Measurements from ENCODE around the gene RIPPLY3.

- TF ChIP-seq CTCF (tag by site-specific recombination; IDR thresholded peaks at IDR 0.05) (no peak), ZNF510 (tag by site-specific recombination; IDR thresholded peaks at IDR 0.05; ENCODE audit: insufficient replicate concordance) (no peak), ZNF404 (tag by site-specific recombination; IDR thresholded peaks at IDR 0.05) (no peak), ZNF747 (tag by site-specific recombination; IDR thresholded peaks at IDR 0.05) (no peak), BCL11A (tag by site-specific recombination; IDR thresholded peaks at IDR 0.05; ENCODE audit: low read depth) (no peak), ZNF121 (tag by site-specific recombination; IDR thresholded peaks at IDR 0.05) (no peak), HOXD13 (CRISPR knock-in tag; IDR thresholded peaks at IDR 0.05; ENCODE audit: borderline replicate concordance) (no peak), PRDM10 (tag by site-specific recombination; IDR thresholded peaks at IDR 0.05) (no peak), ZNF544 (tag by site-specific recombination; IDR thresholded peaks at IDR 0.05) (no peak)
- TF ChIP-seq, protein P1, sequence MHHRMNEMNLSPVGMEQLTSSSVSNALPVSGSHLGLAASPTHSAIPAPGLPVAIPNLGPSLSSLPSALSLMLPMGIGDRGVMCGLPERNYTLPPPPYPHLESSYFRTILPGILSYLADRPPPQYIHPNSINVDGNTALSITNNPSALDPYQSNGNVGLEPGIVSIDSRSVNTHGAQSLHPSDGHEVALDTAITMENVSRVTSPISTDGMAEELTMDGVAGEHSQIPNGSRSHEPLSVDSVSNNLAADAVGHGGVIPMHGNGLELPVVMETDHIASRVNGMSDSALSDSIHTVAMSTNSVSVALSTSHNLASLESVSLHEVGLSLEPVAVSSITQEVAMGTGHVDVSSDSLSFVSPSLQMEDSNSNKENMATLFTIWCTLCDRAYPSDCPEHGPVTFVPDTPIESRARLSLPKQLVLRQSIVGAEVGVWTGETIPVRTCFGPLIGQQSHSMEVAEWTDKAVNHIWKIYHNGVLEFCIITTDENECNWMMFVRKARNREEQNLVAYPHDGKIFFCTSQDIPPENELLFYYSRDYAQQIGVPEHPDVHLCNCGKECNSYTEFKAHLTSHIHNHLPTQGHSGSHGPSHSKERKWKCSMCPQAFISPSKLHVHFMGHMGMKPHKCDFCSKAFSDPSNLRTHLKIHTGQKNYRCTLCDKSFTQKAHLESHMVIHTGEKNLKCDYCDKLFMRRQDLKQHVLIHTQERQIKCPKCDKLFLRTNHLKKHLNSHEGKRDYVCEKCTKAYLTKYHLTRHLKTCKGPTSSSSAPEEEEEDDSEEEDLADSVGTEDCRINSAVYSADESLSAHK (tag by site-specific recombination; IDR thresholded peaks at IDR 0.05), result no peak
- TF ChIP-seq, protein P2, sequence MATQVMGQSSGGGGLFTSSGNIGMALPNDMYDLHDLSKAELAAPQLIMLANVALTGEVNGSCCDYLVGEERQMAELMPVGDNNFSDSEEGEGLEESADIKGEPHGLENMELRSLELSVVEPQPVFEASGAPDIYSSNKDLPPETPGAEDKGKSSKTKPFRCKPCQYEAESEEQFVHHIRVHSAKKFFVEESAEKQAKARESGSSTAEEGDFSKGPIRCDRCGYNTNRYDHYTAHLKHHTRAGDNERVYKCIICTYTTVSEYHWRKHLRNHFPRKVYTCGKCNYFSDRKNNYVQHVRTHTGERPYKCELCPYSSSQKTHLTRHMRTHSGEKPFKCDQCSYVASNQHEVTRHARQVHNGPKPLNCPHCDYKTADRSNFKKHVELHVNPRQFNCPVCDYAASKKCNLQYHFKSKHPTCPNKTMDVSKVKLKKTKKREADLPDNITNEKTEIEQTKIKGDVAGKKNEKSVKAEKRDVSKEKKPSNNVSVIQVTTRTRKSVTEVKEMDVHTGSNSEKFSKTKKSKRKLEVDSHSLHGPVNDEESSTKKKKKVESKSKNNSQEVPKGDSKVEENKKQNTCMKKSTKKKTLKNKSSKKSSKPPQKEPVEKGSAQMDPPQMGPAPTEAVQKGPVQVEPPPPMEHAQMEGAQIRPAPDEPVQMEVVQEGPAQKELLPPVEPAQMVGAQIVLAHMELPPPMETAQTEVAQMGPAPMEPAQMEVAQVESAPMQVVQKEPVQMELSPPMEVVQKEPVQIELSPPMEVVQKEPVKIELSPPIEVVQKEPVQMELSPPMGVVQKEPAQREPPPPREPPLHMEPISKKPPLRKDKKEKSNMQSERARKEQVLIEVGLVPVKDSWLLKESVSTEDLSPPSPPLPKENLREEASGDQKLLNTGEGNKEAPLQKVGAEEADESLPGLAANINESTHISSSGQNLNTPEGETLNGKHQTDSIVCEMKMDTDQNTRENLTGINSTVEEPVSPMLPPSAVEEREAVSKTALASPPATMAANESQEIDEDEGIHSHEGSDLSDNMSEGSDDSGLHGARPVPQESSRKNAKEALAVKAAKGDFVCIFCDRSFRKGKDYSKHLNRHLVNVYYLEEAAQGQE (tag by site-specific recombination; IDR thresholded peaks at IDR 0.05), result no peak
- TF ChIP-seq, protein P3, sequence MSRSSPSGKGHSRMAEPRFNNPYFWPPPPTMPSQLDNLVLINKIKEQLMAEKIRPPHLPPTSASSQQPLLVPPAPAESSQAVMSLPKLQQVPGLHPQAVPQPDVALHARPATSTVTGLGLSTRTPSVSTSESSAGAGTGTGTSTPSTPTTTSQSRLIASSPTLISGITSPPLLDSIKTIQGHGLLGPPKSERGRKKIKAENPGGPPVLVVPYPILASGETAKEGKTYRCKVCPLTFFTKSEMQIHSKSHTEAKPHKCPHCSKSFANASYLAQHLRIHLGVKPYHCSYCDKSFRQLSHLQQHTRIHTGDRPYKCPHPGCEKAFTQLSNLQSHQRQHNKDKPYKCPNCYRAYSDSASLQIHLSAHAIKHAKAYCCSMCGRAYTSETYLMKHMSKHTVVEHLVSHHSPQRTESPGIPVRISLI (tag by site-specific recombination; IDR thresholded peaks at IDR 0.05), result no peak
Observed at GRCh38 chr21:37005548-37006485, 685 bp upstream of the RIPPLY3 start.

All from HEK293 (cell line).